Choroid plexus epithelial cell (primary cell): ENCODE data around the gene CDC20.

ENCODE experiments used
- DNase-seq: peaks from one replicate; pipeline ENCODE4 v3.0.0-alpha.2; 2010; ENCODE audit warnings: low read depth
- H3K4me3 ChIP-seq: 2 replicates; pipeline ENCODE4 v1.5.1; 2011; ENCODE audit warnings: low read depth, mild to moderate bottlenecking, control low read depth, low read length, moderate library complexity
- CTCF ChIP-seq: conservative IDR thresholded peaks from 2 replicates; pipeline ENCODE4 v1.5.1; 2011; ENCODE audit warnings: low read depth, mild to moderate bottlenecking, control low read depth, inconsistent platforms, low read length, moderate library complexity

The CDC20 gene

GRCh38 chr1:43379476-43379875 lies 20.7 kb downstream of the CDC20 start:
- DNase-seq, result no peak
- TF ChIP-seq CTCF, result no peak
- no peak overlapping the region for H3K4me3 ChIP-seq

GRCh38 chr1:43381612-43382011 lies 22.8 kb downstream of the CDC20 start:
- H3K4me3 ChIP-seq, result no peak overlapping the region
- DNase-seq, result no peak
- no peak for TF ChIP-seq CTCF

GRCh38 chr1:43382027-43382779 lies 23.4 kb downstream of the CDC20 start:
- no peak overlapping the region for H3K4me3 ChIP-seq
- DNase-seq, result no peak
- no peak for TF ChIP-seq CTCF

- no peak for DNase-seq
- peak; percentile 9 for TF ChIP-seq CTCF
- no peak overlapping the region for H3K4me3 ChIP-seq
Observed at GRCh38 chr1:43383449-43383848, 24.7 kb downstream of the CDC20 start.

- TF ChIP-seq CTCF, result no peak
- no peak overlapping the region for H3K4me3 ChIP-seq
- DNase-seq, result no peak
Observed at GRCh38 chr1:43386676-43387075, 27.9 kb downstream of the CDC20 start.

GRCh38 chr1:43387976-43388599 lies 29.3 kb downstream of the CDC20 start:
- peak overlapping the region; percentile 89 for H3K4me3 ChIP-seq
- no peak for TF ChIP-seq CTCF
- peak; percentile 23 for DNase-seq

- peak overlapping the region; percentile 89 for H3K4me3 ChIP-seq
- no peak for DNase-seq
- no peak for TF ChIP-seq CTCF
Observed at GRCh38 chr1:43388613-43389012, 29.8 kb downstream of the CDC20 start.
